DLD1 (cell line): ENCODE data around the gene MAPK6.
"Not testable (repeated sequence)": the region's sequence is repeated elsewhere in the genome, so short reads cannot be mapped to it uniquely, and the experiment has no call there.

Experiments
- in situ Hi-C: cut with HindIII; loops from 2 replicates; pipeline ENCODE4 v1.10.0; 2017; ENCODE audit warnings: low sequenced_read_pairs

Gene MAPK6

GRCh38 chr15:52042051-52042851 is 23.2 kb downstream of the MAPK6 start:
- in situ Hi-C loops: no loop called here

- in situ Hi-C loops: not testable (repeated sequence)
Observed at GRCh38 chr15:52045795-52046298, 26.8 kb downstream of the MAPK6 start.

GRCh38 chr15:52046552-52046951 is 27.5 kb downstream of the MAPK6 start:
- in situ Hi-C loops: not testable (repeated sequence)

GRCh38 chr15:52050416-52050815 is 31.4 kb downstream of the MAPK6 start:
- in situ Hi-C loops: no loop called here

GRCh38 chr15:52052066-52052935 is 33.3 kb downstream of the MAPK6 start:
- in situ Hi-C loops: no loop called here

GRCh38 chr15:52054381-52054780 is 35.4 kb downstream of the MAPK6 start:
- in situ Hi-C loops: no loop called here

- in situ Hi-C loops: not testable (repeated sequence)
Observed at GRCh38 chr15:52054858-52055257, 35.8 kb downstream of the MAPK6 start.

DNA sequence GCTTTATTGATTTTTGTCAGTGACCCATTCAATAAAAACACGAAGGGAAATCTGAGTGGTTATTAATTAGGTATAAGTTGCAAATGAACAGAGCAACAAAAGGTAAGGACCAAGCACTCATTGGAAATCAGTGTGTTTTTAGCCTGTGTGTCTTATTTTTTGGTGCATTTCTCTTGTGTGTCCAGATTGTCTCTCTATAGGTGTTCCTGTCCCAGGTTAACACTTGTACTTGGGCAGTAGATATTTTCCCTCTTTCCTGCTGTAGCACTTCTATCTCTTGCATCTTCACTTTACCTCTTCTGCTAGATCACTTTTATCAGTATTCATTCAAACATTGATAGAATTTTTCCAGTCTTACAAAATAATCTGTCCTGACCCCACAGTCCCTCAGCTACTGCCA is 37.0 kb downstream of the MAPK6 start:
- in situ Hi-C loops: no loop called here

- in situ Hi-C loops: no loop called here
Observed at GRCh38 chr15:52056496-52056895, 37.5 kb downstream of the MAPK6 start.

DNA sequence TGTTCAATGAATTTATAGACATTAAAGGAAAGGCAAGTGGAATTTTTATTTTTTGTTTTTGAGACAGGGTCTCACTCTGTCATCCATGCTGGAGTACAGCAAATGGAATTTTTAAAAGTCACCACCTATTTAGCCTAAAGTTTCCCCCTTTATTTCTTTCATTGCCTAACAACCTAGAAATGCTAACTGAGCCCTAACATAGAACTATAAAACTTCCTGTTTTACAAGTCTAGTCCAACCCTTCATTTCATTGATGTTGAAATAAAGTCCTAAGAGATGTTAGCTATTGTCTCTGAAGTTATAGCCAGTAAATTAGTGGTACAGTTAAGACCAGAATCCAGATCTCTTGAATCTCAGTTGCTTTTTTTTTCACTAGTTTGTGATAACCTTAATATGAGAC is 39.0 kb downstream of the MAPK6 start:
- in situ Hi-C loops: no loop called here

- in situ Hi-C loops: no loop called here
Observed at GRCh38 chr15:52060501-52060900, 41.5 kb downstream of the MAPK6 start.

GRCh38 chr15:52066842-52067544 is 48.0 kb downstream of the MAPK6 start:
- in situ Hi-C loops: no loop called here

- in situ Hi-C loops: no loop called here
Observed at GRCh38 chr15:52067545-52067926, 48.5 kb downstream of the MAPK6 start.

DNA sequence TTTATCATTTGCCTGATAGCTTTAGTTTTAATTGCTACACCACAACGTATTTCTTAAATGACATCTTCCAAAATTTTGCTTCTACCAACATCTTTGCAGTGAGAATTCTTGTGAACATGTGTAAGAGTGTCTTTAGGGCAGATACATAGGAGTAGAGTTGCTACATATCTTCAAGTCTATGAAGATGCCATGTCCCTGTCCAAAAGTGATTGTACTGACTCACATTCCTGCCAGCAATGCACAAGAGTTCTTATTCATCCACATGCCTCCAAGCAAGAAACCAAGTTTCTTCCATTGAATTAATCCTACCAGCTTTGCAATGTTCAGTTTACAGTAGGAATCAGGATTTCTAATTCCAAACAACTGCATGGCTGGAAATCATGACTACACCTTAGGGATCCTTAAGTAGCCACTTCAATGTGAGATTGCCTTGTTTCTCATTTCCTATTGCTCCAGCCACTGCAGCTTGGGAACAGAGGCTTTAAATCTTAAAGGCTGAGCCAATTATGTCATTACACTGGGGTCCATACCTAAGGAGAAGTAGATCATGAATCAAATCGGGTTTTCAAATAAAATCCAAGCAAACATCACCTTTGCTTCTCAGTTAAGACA is 49.1 kb downstream of the MAPK6 start:
- in situ Hi-C loops: no loop called here

DNA sequence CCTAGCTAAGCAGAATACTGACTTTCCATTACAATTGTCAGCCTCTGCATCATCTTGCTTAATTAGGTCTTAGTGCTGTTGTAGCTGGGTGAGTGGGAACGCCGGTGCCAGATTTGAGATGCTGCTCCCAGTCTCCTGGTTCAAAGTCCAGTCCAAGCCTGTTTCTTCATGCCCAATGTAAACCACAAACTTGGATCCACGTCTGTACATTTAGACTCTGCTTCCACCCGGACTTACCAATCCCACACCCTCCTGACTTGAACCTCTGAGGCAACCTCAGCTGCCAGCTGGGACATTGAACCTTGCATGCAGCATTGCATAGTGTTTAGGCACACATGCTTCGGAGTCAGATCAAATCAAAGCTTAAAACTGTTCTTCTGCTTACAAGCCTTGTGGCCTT is 50.5 kb downstream of the MAPK6 start:
- in situ Hi-C loops: no loop called here

- in situ Hi-C loops: no loop called here
Observed at GRCh38 chr15:52071570-52071969, 52.6 kb downstream of the MAPK6 start.

- in situ Hi-C loops: no loop called here
Observed at GRCh38 chr15:52076889-52077781, 58.1 kb downstream of the MAPK6 start.

DNA sequence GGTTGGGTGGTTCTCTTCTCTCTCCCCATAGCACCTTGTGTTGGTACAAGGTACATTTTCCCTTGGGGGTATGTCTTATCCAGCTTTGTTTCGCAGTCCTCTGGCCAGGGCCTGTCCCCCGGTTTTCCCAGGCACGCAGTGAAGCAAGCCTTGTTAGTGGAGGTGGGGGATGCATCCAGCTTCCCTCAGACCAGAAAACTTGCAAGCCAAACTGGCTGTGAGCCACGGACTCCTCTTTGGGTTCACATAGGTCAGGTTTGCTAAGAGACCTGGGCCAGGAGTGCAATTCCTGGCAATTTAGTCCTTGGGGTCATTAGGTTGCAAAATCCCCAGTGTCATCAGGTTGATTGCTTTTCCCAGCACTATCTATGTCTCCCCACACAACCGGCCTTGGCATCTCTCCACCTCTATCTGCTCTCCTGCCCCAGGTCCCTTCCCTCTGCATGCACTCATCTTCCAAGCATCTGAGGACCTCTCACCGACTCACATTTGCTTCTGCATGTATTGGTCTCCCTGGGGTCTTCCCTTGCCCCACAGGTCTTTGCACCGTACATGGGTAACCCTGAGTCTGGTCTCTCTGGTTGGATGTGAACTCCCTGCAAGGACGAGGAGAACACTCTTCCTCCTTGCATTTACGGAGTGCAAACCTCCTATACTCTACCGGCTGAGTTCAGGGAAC is 59.3 kb downstream of the MAPK6 start:
- in situ Hi-C loops: no loop called here
